Liver (tissue), 9 donors: ENCODE data around the gene ALS2CL. TPM values are rescaled to one million over a fixed set of nuclear protein-coding genes. Genes with fewer than 3 reads are reported as not detected.

ENCODE experiments used
- DNase-seq: peaks from one replicate; pipeline ENCODE4 v3.0.0-alpha.2; 2017; ENCODE audit warnings: low spot score
- H3K27ac ChIP-seq, 2 donors: one replicate each; pipeline ENCODE4 v1.7.0; 2013; ENCODE audit warnings: inconsistent platforms in 2 of 2, low read length in 2 of 2, control low read depth in 1 of 2, low read depth in 1 of 2, mild to moderate bottlenecking in 1 of 2
- H3K27me3 ChIP-seq, 4 donors: one replicate each; pipeline versions ENCODE4 v1.6.1 to v1.7.0; 2013; ENCODE audit warnings: low read length in 3 of 4, inconsistent platforms in 1 of 4, mild to moderate bottlenecking in 1 of 4, moderate library complexity in 1 of 4; ENCODE audit not compliant: control insufficient read depth in 4 of 4, insufficient read depth in 4 of 4
- H3K36me3 ChIP-seq, 4 donors: one replicate each; pipeline versions ENCODE4 v1.6.1 to v1.7.0; 2013; ENCODE audit warnings: low read length in 3 of 4, mild to moderate bottlenecking in 3 of 4, low read depth in 1 of 4, moderate library complexity in 1 of 4; ENCODE audit not compliant: control insufficient read depth in 4 of 4, insufficient read depth in 3 of 4
- H3K4me1 ChIP-seq, 4 donors: one replicate each; pipeline versions ENCODE4 v1.6.1 to v1.7.0; 2013; ENCODE audit warnings: low read length in 3 of 4, mild to moderate bottlenecking in 3 of 4, moderate library complexity in 1 of 4; ENCODE audit not compliant: control insufficient read depth in 4 of 4, insufficient read depth in 4 of 4
- H3K4me3 ChIP-seq, 3 donors: one replicate each; pipeline versions ENCODE4 v1.6.1 to v1.7.0; 2013; ENCODE audit warnings: low read length in 3 of 3, control low read depth in 1 of 3, low read depth in 1 of 3, mild to moderate bottlenecking in 1 of 3
- H3K9ac ChIP-seq, 2 donors: one replicate each; pipeline ENCODE4 v1.7.0; 2013; ENCODE audit warnings: low read length in 2 of 2, mild to moderate bottlenecking in 2 of 2, moderate library complexity in 2 of 2, control low read depth in 1 of 2, low read depth in 1 of 2
- H3K9me3 ChIP-seq, 4 donors: one replicate each; pipeline versions ENCODE4 v1.6.1 to v1.7.0; 2013; ENCODE audit warnings: low read length in 3 of 4; ENCODE audit not compliant: control insufficient read depth in 4 of 4
- ATF3 ChIP-seq: IDR thresholded peaks from 2 replicates; pipeline ENCODE4 v1.6.1; 2016; ENCODE audit warnings: antibody characterized with exemption
- EGR1 ChIP-seq, 2 donors: IDR thresholded peaks; 2 replicates each; pipeline ENCODE4 v1.6.1; 2016 to 2018; ENCODE audit warnings: antibody characterized with exemption in 2 of 2, low read depth in 2 of 2
- FOXA1 ChIP-seq: IDR thresholded peaks from 2 replicates; pipeline ENCODE4 v1.6.1; 2016; ENCODE audit warnings: antibody characterized with exemption
- FOXA2 ChIP-seq: IDR thresholded peaks from 2 replicates; pipeline ENCODE4 v1.6.1; 2016; ENCODE audit warnings: antibody characterized with exemption
- GABPA ChIP-seq, 2 donors: IDR thresholded peaks in 1 of 2; conservative IDR thresholded peaks in 1 of 2; 2 replicates each; pipeline ENCODE4 v1.6.1; 2016; ENCODE audit warnings: antibody characterized with exemption in 2 of 2, mild to moderate bottlenecking in 1 of 2, moderate library complexity in 1 of 2
- HNF4A ChIP-seq, 2 donors: conservative IDR thresholded peaks; 2 replicates each; pipeline ENCODE4 v1.6.1; 2016; ENCODE audit warnings: antibody characterized with exemption in 2 of 2, mild to moderate bottlenecking in 2 of 2
- HNF4G ChIP-seq: IDR thresholded peaks from 2 replicates; pipeline ENCODE4 v1.6.1; 2016; ENCODE audit warnings: antibody characterized with exemption
- JUND ChIP-seq, 2 donors: IDR thresholded peaks; 2 replicates each; pipeline ENCODE4 v1.6.1; 2016; ENCODE audit warnings: antibody characterized with exemption in 2 of 2
- MAX ChIP-seq: IDR thresholded peaks from 2 replicates; pipeline ENCODE4 v1.6.1; 2016; ENCODE audit warnings: antibody characterized with exemption
- NR2F2 ChIP-seq: IDR thresholded peaks from 2 replicates; pipeline ENCODE4 v1.6.1; 2016; ENCODE audit warnings: antibody characterized with exemption
- RAD21 ChIP-seq, 2 donors: IDR thresholded peaks; 2 replicates each; pipeline ENCODE4 v1.6.1; 2016; ENCODE audit warnings: antibody characterized with exemption in 2 of 2, mild to moderate bottlenecking in 2 of 2
- REST ChIP-seq: IDR thresholded peaks from 2 replicates; pipeline ENCODE4 v1.6.1; 2016; ENCODE audit warnings: antibody characterized with exemption, mild to moderate bottlenecking
- RXRA ChIP-seq, 2 donors: IDR thresholded peaks; 2 replicates each; pipeline ENCODE4 v1.6.1; 2017 to 2018; ENCODE audit warnings: antibody characterized with exemption in 2 of 2, mild to moderate bottlenecking in 1 of 2
- SP1 ChIP-seq: IDR thresholded peaks from 2 replicates; pipeline ENCODE4 v1.6.1; 2018; ENCODE audit warnings: antibody characterized with exemption, mild to moderate bottlenecking
- TAF1 ChIP-seq: conservative IDR thresholded peaks from 2 replicates; pipeline ENCODE4 v1.6.1; 2016; ENCODE audit warnings: antibody characterized with exemption, mild to moderate bottlenecking
- YY1 ChIP-seq: IDR thresholded peaks from 2 replicates; pipeline ENCODE4 v1.6.1; 2016; ENCODE audit warnings: antibody characterized with exemption, mild to moderate bottlenecking
- WGBS: extraction: QIAGEN DNeasy Blood & Tissue Kit; methylation state at CpG from one replicate; pipeline ENCODE4 v1.1.7; 2013; 5-methylcytosine and 5-hydroxymethylcytosine counted together
- polyA plus RNA-seq, 2 donors: library from polyadenylated mRNA; stranded (reverse) in 1 of 2; unstranded in 1 of 2; fragments of 200-250 nt in 1 of 2; fragments of >200 nt in 1 of 2; fragmentation: Nextera tagmentation in 1 of 2; extraction: Ambion mirVana in 1 of 2; gene quantifications; one replicate each; pipeline versions ENCODE4 v1.2.1 to v1.2.3, GENCODE V29; 2013 to 2015
- total RNA-seq, 2 donors: library from RNA; depleted of rRNA; stranded (reverse); fragments of >200 nt; gene quantifications; one replicate each; pipeline ENCODE4 v1.2.3, GENCODE V29; 2014
- TF ChIP-seq, protein P1 (sequence below): fragments of 150-350 bp; IDR thresholded peaks from 2 replicates; pipeline ENCODE4 v1.5.1; 2017; ENCODE audit warnings: improper control_type of control experiment, low read depth, low read length; ENCODE audit not compliant: missing input control
- TF ChIP-seq, protein P2 (sequence below): IDR thresholded peaks from 2 replicates; pipeline ENCODE4 v1.6.1; 2016; ENCODE audit warnings: antibody characterized with exemption
- donor health status: healthy.
- donor health status: healthy.
- donor health status: healthy.
- donor health status: healthy.
- donor health status: healthy.

Gene ALS2CL
- total and polyA plus RNA-seq, 4 donors = 0.51 to 22.9 (median 5.7) TPM

DNA sequence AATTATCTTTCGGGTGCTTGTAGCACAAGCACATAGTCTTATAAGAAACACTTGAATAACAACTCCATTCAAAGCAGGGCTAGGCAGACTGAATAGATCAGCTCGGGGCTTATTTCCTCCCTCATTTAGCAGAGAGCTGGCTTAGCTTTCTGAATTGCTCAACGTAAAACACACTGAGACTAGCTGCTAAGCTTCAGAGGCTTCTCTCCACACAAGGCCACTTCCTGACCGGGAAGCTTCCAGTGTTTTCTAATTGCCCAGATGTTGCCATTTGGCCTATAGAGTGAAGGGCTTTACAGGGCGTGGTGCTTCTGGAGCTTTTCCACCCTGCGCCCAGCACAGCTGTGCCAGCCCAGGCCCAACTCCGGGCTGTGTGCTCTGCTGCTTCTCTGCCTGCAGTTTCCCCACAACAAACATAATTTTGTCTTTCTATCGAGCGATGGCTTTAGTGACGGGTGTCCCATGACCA lies 64.5 kb downstream of the ALS2CL start:
- H3K9ac ChIP-seq = no peak overlapping the region
- H3K9me3 ChIP-seq = no peaks in the 10 kb centered on the region
- no peak overlapping the region for H3K4me3 ChIP-seq
- H3K36me3 ChIP-seq = no peaks in the 10 kb centered on the region
- TF ChIP-seq YY1 (no peak), ATF3 (no peak), FOXA1 (no peak), MAX (no peak), JUND (IDR thresholded peaks at IDR 0.05) (no peak), RAD21 (IDR thresholded peaks at IDR 0.05) (no peak), EGR1 (IDR thresholded peaks at IDR 0.05; ENCODE audit: low read depth in 2 of 2) (no peak)
- TF ChIP-seq, protein P1, sequence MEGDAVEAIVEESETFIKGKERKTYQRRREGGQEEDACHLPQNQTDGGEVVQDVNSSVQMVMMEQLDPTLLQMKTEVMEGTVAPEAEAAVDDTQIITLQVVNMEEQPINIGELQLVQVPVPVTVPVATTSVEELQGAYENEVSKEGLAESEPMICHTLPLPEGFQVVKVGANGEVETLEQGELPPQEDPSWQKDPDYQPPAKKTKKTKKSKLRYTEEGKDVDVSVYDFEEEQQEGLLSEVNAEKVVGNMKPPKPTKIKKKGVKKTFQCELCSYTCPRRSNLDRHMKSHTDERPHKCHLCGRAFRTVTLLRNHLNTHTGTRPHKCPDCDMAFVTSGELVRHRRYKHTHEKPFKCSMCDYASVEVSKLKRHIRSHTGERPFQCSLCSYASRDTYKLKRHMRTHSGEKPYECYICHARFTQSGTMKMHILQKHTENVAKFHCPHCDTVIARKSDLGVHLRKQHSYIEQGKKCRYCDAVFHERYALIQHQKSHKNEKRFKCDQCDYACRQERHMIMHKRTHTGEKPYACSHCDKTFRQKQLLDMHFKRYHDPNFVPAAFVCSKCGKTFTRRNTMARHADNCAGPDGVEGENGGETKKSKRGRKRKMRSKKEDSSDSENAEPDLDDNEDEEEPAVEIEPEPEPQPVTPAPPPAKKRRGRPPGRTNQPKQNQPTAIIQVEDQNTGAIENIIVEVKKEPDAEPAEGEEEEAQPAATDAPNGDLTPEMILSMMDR = no peak
- H3K27ac ChIP-seq = peak overlapping the region in 1 of 2 donors; percentile 23
- H3K27me3 ChIP-seq = no peaks in the 10 kb centered on the region
- H3K4me1 ChIP-seq = peaks cover 2 to 15% (median 13%) of the 10 kb centered on the region in 4 donors
- no peak for DNase-seq
- WGBS = 72% methylated on average over 10 of the region's 10 CpGs

GRCh38 chr3:46627078-46627477 lies 66.4 kb downstream of the ALS2CL start:
- 97% methylated on average over 1 of the region's 1 CpG for WGBS
- no peaks in the 10 kb centered on the region for H3K36me3 ChIP-seq
- H3K9ac ChIP-seq = no peak overlapping the region
- no peaks in the 10 kb centered on the region for H3K27me3 ChIP-seq
- H3K27ac ChIP-seq = no peak overlapping the region
- no peak for DNase-seq
- H3K4me3 ChIP-seq = no peak overlapping the region
- H3K4me1 ChIP-seq = peaks cover under 1 to 12% (median 8%) of the 10 kb centered on the region in 4 donors
- H3K9me3 ChIP-seq = no peaks in the 10 kb centered on the region
- TF ChIP-seq HNF4G (no peak), FOXA1 (no peak), RAD21 (IDR thresholded peaks at IDR 0.05) (no peak), YY1 (no peak), NR2F2 (no peak), GABPA (IDR thresholded peaks at IDR 0.05 in 1 of 2, conservative IDR thresholded peaks at IDR 0.05 in 1 of 2) (no peak), MAX (no peak), HNF4A (conservative IDR thresholded peaks at IDR 0.05) (no peak), SP1 (no peak), EGR1 (IDR thresholded peaks at IDR 0.05; ENCODE audit: low read depth in 2 of 2) (no peak), JUND (IDR thresholded peaks at IDR 0.05) (no peak), RXRA (IDR thresholded peaks at IDR 0.05) (no peak), FOXA2 (no peak), REST (no peak), TAF1 (no peak), ATF3 (no peak)
- TF ChIP-seq, protein P1 = no peak
- TF ChIP-seq, protein P2, sequence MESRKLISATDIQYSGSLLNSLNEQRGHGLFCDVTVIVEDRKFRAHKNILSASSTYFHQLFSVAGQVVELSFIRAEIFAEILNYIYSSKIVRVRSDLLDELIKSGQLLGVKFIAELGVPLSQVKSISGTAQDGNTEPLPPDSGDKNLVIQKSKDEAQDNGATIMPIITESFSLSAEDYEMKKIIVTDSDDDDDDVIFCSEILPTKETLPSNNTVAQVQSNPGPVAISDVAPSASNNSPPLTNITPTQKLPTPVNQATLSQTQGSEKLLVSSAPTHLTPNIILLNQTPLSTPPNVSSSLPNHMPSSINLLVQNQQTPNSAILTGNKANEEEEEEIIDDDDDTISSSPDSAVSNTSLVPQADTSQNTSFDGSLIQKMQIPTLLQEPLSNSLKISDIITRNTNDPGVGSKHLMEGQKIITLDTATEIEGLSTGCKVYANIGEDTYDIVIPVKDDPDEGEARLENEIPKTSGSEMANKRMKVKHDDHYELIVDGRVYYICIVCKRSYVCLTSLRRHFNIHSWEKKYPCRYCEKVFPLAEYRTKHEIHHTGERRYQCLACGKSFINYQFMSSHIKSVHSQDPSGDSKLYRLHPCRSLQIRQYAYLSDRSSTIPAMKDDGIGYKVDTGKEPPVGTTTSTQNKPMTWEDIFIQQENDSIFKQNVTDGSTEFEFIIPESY = no peak
